ENCODE measurements around the gene HOXA2.

The HOXA2 gene

DNA sequence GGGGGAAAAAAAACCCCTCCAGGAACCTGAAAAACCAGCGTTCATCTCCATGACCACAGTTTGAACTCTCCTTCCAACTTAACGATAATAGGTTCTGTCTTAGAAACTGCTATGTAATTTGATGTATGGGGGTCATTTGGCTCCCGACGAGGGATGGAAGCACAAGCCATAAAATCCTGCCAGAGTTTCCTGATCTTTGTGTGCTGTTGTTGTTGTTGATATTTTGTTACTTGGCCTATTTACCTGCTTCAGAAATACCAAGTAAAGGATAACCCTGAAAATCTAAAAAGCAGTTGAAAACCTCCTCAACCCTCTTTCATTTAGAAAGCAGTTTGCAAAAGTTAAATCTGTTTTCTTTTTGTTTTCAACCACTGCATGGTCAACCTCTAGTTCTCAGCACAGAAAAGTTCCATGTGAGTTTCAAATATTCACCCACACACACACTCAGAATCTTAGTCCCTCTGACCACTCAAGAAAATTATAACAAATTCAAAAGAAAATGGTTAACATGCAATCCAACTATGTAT, 9.3 kb upstream of the HOXA2 start:
- no peak for FAIRE-seq

DNA sequence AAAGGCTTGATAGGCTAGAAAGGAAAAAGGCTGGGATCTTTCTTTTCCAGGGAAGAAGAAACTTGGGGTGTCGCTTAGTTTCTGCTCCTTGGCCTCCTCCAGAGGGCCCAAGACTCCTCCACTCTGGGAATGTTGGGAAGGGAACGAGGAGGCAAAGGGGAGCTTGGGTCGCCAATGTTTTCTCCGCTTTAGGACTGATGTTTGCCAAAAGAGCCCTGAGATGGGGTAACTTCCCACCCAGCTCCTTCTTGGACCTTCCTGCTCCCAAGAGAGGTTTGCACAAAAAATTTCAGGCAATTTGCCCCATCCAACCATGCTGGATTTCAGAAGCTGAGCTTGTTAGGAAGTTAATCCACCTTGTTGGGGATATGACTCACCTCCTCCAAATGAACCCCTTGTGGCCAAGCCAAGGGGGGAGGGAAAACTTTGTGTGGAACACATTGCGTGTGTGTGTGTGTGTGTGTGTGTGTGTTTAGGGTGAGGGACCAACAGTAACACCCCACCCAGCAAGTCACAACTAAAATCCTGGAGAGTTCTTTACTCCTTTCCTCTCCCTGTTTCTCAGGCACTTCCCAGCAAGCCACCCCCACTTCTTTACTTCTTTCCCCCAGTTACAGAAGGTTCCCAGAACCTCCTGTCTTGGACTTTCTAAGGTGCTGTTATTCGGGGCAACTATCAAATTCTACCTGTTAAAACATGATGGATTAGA, 8.7 kb upstream of the HOXA2 start:
- FAIRE-seq: no peak

- no peak for FAIRE-seq
Measured at GRCh38 chr7:27110186-27111031, 7.9 kb upstream of the HOXA2 start.

DNA sequence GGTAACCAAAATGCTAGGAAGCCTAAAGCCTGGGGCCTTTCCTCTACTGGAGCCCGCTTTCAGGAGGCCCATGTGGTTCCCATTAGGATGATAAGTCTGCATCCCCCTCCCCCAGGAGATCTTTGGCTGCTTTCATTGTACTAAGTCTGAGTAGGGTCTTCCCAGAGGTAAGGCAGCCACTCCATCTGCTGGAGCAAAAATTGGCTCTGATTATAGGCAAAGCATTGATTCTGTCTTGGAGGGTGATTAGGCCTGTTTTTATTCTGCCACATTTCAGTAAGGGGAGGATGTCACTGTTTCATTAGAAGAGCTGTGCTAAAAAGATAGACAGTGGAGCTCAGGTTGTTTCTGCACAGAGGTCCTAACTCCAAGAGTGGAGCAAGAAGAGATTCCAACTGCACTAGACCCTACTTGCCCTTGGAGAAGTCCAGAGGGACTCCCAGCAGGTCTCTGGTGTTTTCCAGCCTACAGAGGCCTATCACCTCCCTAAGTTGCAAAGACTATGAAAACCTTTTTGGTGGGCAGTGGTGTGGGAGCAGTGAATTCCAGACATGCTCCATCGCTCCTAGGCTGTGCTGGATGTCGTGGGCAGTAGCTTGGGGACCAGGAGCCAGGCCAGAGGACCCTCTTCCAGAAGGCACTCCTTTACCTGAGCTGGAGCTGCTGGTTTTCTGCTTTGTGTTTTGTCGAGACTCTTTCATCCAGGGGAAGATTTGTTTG, 7.1 kb upstream of the HOXA2 start:
- no peak for FAIRE-seq

DNA sequence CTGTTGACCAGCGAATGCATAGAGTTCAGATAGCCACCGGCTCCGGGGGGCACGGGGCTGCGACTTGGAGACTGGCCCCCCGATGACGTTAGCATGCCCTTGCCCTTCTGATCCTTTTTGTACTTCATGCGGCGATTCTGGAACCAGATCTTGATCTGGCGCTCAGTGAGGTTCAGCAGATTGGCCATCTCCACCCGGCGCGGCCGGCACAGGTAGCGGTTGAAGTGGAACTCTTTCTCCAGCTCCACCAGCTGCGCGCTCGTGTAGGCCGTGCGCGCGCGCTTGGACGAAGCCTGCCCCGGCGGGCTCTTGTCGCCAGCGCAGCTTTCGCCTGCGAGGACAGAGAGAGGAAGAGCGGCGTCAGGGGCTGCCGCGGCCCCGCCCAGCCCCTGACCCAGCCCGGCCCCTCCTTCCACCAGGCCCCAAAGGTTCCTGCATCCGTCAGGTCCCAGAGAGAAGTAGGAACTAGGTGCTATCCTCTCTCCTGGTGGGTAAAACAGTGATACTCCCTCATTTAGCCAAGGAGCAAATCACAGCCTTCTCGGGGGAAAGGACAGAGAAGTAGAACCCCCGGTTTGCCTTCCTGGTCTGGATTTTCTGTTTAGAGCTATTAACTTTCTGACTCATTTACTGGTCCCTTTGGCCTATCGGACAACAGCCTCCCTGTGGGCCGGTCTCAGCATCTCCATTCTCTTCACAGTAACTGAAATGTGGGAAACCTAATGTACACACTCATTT, 6.1 kb upstream of the HOXA2 start:
- no peak for FAIRE-seq

DNA sequence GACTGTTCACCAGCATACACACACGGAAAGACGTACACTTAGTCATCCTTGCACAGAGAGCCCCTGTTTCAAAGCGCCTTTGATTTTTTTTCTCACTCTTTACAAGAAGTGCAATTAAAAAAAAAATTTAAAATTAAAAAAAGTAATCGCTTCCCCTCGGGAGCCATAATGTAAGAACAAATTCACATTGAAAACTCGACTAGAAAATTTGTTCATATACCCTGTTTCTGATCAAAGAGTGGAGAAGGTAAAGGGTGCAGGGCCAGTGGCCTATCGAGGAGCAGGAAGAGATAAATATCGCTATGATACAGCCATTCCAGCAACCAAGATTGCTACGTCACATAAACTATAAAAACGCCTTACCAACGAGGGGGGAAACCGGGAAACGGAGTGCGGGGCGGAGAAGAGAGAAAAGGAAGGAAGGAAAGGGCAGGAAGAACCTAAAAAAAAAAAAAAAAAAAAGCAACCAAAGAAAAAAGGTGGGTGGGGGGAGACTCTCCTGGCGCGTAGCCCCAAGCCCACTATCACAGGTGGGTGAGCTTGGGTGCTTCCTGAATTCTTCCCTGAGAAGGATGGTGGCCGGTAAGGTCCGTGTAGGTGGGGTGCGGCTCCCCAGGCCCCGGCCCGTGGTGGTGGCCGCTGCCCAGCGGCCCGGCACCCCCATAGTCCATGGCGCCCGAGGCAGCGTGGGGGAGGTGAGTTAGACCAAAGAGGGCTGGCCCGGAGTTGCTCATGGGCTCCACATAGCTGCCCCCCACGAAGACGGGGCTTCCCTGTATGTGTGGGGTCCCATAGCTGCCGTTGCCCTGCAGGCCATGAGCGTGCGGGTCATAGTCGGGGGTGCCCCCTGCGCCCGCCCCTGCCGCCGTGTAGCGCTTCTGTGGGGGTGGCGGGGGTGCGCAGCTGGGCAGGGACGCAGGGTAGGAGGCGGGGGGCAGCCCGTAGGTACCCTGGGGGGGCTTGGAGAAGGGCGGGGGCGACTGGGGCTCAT, 5.2 kb upstream of the HOXA2 start:
- no peak for FAIRE-seq

GRCh38 chr7:27106901-27107240, 4.4 kb upstream of the HOXA2 start:
- FAIRE-seq: no peak

DNA sequence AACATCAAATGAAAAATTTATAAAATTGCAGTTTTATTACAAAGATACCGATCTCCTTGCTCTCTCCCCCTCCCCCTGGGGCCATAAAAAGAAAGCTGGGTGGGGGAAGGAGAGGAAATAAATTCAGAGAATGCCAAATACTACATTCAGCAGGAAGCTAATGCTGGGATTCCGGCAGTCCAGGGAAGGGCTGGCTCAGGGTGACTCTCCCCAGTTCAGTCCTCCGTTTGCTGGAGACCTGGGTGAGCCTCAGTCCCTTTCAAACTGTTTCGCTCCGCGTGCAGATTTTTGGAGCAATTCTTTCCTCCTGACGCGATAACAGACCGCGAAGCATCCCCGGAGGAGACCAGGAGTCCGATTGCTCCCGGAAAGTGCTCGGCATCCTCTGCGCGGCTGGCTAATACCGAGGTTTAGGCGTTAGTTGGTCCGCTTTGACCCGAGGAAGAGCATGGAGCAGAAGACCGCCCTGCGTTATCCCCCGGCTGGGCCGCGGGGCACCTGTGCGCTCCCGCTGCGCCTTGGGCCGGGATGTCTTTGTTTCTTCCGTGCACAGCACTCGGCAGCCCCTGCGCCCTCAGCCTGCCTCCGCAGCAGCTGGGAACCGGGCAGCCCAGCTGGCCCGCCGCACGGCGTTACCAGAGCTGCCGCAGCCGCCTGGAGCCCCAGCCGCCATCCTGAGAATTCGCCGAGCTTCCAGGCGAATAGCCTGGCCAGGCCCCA, 3.9 kb upstream of the HOXA2 start:
- FAIRE-seq: no peak

DNA sequence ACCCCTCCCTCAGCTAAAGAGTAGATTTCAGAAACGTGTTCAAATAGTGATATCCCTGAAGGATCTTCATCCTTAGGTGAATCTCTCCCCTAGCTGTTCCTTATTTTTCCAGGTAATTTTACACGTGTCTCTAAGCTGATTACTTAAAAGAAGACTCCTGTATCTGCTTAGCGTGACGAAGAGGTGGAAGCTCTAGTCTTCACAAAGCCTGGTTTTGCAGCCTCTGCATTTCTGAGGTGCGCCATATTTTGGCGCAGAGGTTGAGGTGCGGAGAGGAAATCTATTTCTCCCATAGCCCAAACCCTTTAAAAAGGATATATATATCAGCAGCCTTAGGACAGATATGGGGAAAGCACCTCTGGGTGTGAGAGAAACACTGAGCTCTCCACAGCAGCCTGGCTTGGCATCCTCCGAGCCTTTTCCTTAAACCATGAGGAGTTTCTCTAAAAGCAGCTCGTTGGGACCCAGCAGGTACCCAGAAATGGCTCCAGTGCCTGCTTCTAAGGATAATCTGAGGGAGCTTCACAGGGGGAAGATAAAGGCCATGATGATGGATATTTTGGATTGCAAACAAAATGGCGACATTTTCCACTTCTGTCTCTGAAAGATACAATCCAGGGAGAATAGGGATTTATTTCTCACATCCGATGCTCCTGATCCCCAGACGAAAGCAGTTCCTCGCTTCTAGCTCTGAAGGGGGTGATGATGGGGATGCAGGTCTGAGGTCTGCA, 3.0 kb upstream of the HOXA2 start:
- no peak for FAIRE-seq

- FAIRE-seq: no peak
Measured at GRCh38 chr7:27104341-27105058, 2.0 kb upstream of the HOXA2 start.

GRCh38 chr7:27103489-27104226, 1.2 kb upstream of the HOXA2 start:
- no peak for FAIRE-seq

DNA sequence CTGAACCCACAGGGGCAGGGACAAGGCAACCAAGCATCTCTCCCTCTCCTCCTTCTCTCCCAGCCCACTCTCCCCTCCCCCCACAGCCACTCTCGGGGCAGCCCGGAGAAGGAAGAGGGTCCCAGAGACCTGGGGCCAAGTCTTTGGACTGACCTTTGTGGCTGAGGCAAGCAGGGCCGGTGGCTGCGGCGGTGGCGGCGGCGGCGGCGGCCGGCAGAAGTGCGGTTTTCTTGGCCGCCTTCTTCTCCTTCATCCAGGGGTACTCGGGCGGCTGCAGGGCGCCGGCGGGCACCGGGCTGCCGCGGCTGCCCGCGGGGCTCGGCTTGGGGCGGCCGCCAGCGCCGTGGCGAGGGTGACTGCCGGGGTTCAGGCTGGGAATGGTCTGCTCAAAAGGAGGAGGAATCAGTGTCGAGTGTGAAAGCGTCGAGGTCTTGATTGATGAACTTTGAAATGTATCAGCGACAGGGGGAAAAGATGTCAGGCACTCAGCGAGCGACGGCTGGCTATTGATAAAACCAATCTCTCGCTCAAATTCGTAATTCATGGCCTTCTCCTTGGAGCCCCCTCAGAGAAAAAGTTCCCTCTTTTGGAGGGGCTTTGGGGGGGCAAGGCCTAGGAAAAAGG, 414 bp downstream of the HOXA2 start:
- no peak for FAIRE-seq

- no peak for FAIRE-seq
Measured at GRCh38 chr7:27101171-27101956, 1.1 kb downstream of the HOXA2 start.

DNA sequence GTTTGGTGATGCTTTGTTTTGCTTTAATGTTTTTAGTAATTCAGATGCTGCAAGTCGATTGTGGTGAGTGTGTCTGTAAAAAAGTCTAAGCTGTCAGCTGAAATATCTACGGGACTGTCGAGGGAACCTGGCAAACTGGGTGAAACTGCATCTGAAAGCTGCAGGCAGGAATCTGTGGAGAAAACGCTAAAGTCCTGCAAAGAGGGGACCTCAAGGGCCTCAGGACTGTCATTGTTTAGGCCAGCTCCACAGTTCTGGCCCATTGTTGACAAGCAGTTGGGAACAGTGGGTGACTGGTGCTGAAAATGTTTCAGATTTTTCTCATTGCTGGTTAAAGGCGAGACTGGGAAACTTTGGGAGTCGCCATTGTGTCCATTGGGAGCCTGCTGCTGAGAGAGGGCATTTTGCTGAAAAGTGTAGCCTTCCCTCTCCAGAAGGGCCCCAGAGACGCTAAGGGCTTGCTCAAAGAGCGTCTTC, 1.8 kb downstream of the HOXA2 start:
- FAIRE-seq: no peak

- no peak for FAIRE-seq
Measured at GRCh38 chr7:27099453-27100370, 2.8 kb downstream of the HOXA2 start.

All from colon (tissue), 2 donors.